ENCODE results near the gene FAAH2. TPM values are rescaled to one million over a fixed set of nuclear protein-coding genes. Genes with fewer than 3 reads are reported as not detected.

The FAAH2 gene
- total RNA-seq = 1.7 TPM in 2 replicates

GRCh38 chrX:57286507-57287251 lies at the start of gene FAAH2:
Gene FAAH2 (plus strand): TSS chrX:57286706. CDS start chrX:57286826, 120 bp downstream.

Other genes with a start within 250 kb of the FAAH2 start
- 4.1 and 7.7 TPM in 2 replicates for gene SPIN2B, start 165.2 kb upstream of the FAAH2 start, total RNA-seq
- gene SPIN2A, start 149.3 kb upstream of the FAAH2 start, total RNA-seq = not detected in 2 replicates

Data from hair follicular keratinocyte (primary cell).